GM18951 (cell line): ENCODE measurements around the gene B3GNT4.
"Not testable (repeated sequence)": the region's sequence is repeated elsewhere in the genome, so short reads cannot be mapped to it uniquely, and the experiment has no call there.

Experiments
- POLR2A ChIP-seq: IDR thresholded peaks from 4 replicates; pipeline ENCODE4 v1.6.1; 2011; ENCODE audit warnings: mild to moderate bottlenecking; ENCODE audit not compliant: insufficient read length, insufficient read depth; ENCODE audit errors: extremely low read depth
- in situ Hi-C: fragments of 300-500 bp; cut with MboI; formaldehyde crosslinking; loops from one replicate; pipeline ENCODE4 v1.12.0; 2022; ENCODE audit warnings: low sequenced_read_pairs, mixed read lengths, inconsistent platforms; ENCODE audit not compliant: unreplicated experiment

B3GNT4 gene

GRCh38 chr12:122250047-122250446 is 46.5 kb downstream of the B3GNT4 start:
- in situ Hi-C loops = no loop called here
- no peak for TF ChIP-seq POLR2A

DNA sequence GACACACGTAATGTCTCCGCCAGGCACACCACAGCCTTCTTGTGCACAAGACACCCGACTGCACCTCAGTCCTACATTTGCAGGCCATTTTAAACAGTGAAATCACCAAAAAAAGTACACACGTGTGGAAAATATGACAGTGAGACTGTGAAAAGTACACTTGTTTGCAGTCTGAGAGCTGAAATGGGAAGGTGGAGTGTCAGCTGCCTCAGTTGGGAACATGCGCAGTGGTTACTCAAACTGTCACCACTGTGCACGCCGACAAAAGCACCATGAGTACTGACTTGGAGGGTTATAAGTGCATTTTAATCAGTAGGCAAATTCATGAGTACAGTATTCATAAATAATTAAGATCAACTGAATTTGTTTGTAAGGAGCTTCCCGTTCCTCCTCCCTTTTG is 47.0 kb downstream of the B3GNT4 start:
- in situ Hi-C loops = no loop called here
- no peak for TF ChIP-seq POLR2A

- in situ Hi-C loops = not testable (repeated sequence)
Observed at GRCh38 chr12:122258462-122258861, 55.0 kb downstream of the B3GNT4 start.
